H1 (cell line): ENCODE results near the gene TPSG1. TPM values are rescaled to one million over a fixed set of nuclear protein-coding genes. Genes with fewer than 3 reads are reported as not detected.

ENCODE experiments used
- CTCF ChIA-PET: fragments of 300-600 bp; sonication (Branson Sonifier 250); formaldehyde crosslinking; loops from one replicate; lab custom pipeline; 2021; ENCODE audit not compliant: partially characterized antibody; lab: Charles Lee
- POLR2A ChIA-PET: fragments of 300-600 bp; sonication (Branson Sonifier 250); formaldehyde crosslinking; loops from one replicate; lab custom pipeline; 2021; ENCODE audit warnings: inconsistent platforms; ENCODE audit not compliant: partially characterized antibody; lab: Charles Lee
- DNase-seq, 2 experiments: peaks; one replicate each; pipeline versions ENCODE4 v3.0.0 to v3.0.0-alpha.2; 2010 to 2022; ENCODE audit warnings: low spot score in 2 of 2, low read depth in 1 of 2, mixed read lengths in 1 of 2
- FAIRE-seq: peaks from 2 replicates; lab custom pipeline; 2011; peaks lifted over from hg19 to GRCh38; lab: Jason Lieb, UNC
- H2AFZ ChIP-seq: 2 replicates; pipeline ENCODE4 v1.8.1; 2012; ENCODE audit warnings: low read length, inconsistent platforms
- H2AK5ac ChIP-seq: 2 replicates; pipeline ENCODE4 v1.6.1; 2013; ENCODE audit warnings: low read depth, low read length
- H2BK120ac ChIP-seq: replicated peaks from 2 replicates; pipeline ENCODE3; 2013; ENCODE audit warnings: low read depth, low read length, inconsistent platforms
- H2BK12ac ChIP-seq: 2 replicates; pipeline ENCODE4 v1.6.1; 2013; ENCODE audit warnings: low read depth, low read length
- H2BK15ac ChIP-seq: 2 replicates; pipeline ENCODE4 v1.6.1; 2013; ENCODE audit warnings: low read length
- H2BK20ac ChIP-seq: 2 replicates; pipeline ENCODE4 v1.6.1; 2013; ENCODE audit warnings: low read length
- H2BK5ac ChIP-seq: 2 replicates; pipeline ENCODE4 v1.6.1; 2013; ENCODE audit warnings: low read depth, low read length
- H3K14ac ChIP-seq: 2 replicates; pipeline ENCODE4 v1.6.1; 2013; ENCODE audit warnings: inconsistent platforms; ENCODE audit not compliant: insufficient read length
- H3K18ac ChIP-seq: 2 replicates; pipeline ENCODE4 v1.6.1; 2013; ENCODE audit warnings: low read length; ENCODE audit errors: extremely low read depth
- H3K23ac ChIP-seq: 2 replicates; pipeline ENCODE4 v1.6.1; 2013; ENCODE audit warnings: inconsistent platforms; ENCODE audit not compliant: insufficient read length
- H3K23me2 ChIP-seq: 2 replicates; pipeline ENCODE4 v1.6.1; 2013; ENCODE audit warnings: low read depth, low read length
- H3K27ac ChIP-seq: 2 replicates; pipeline ENCODE4 v1.6.1; 2011; ENCODE audit warnings: low read depth, low read length, inconsistent platforms
- H3K27me3 ChIP-seq, 4 experiments: replicated peaks in 1 of 4; 1 replicate in 1 of 4; 2 replicates in 3 of 4; pipeline versions ENCODE4 v1.6.1 to v1.8.1; 2011 to 2013; ENCODE audit warnings: low read length in 3 of 4, mild to moderate bottlenecking in 3 of 4, inconsistent platforms in 2 of 4, mixed read lengths in 2 of 4, moderate library complexity in 1 of 4; ENCODE audit not compliant: control insufficient read depth in 3 of 4, insufficient read depth in 3 of 4; ENCODE audit errors: extremely low read depth in 1 of 4
- H3K36me3 ChIP-seq, 4 experiments: 2 replicates each; pipeline versions ENCODE4 v1.6.1 to v1.8.1; 2011 to 2013; ENCODE audit warnings: mild to moderate bottlenecking in 4 of 4, low read length in 3 of 4, moderate library complexity in 2 of 4, control low read depth in 1 of 4, inconsistent platforms in 1 of 4; ENCODE audit not compliant: insufficient read depth in 4 of 4, control insufficient read depth in 2 of 4
- H3K4ac ChIP-seq: replicated peaks from 2 replicates; pipeline ENCODE3; 2013; ENCODE audit warnings: low read length, low read depth, mixed read lengths, inconsistent platforms; ENCODE audit not compliant: insufficient read length
- H3K4me1 ChIP-seq, 4 experiments: replicated peaks in 1 of 4; 1 replicate in 1 of 4; 2 replicates in 3 of 4; pipeline versions ENCODE4 v1.6.1 to v1.8.1; 2011 to 2013; ENCODE audit warnings: low read length in 3 of 4, inconsistent platforms in 2 of 4, mixed read lengths in 1 of 4; ENCODE audit not compliant: insufficient read depth in 4 of 4, control insufficient read depth in 3 of 4
- H3K4me2 ChIP-seq, 2 experiments: 2 replicates each; pipeline versions ENCODE4 v1.6.1 to v1.8.1; 2011 to 2013; ENCODE audit warnings: low read depth in 2 of 2, low read length in 2 of 2, control low read depth in 1 of 2, inconsistent platforms in 1 of 2, mild to moderate bottlenecking in 1 of 2; ENCODE audit not compliant: insufficient read depth in 1 of 2
- H3K4me3 ChIP-seq, 4 experiments: fragments of 200-600, 300-600 bp in 1 of 4; sonication (generic), shearing (Covaris generic), sonication (Bioruptor Twin) in 1 of 4; 2 replicates each; pipeline versions ENCODE4 v1.5.1 to v1.8.1; 2011 to 2016; ENCODE audit warnings: low read length in 4 of 4, low read depth in 3 of 4, control low read depth in 2 of 4, inconsistent platforms in 2 of 4, mild to moderate bottlenecking in 2 of 4, mixed read lengths in 1 of 4, moderate library complexity in 1 of 4; ENCODE audit not compliant: insufficient read depth in 2 of 4; ENCODE audit errors: extremely low read depth in 1 of 4
- H3K56ac ChIP-seq: replicated peaks from 2 replicates; pipeline ENCODE3; 2013; ENCODE audit warnings: low read depth, mild to moderate bottlenecking, mixed read lengths, low read length, inconsistent platforms; ENCODE audit not compliant: insufficient read length
- H3K79me1 ChIP-seq: 2 replicates; pipeline ENCODE4 v1.6.1; 2013; ENCODE audit warnings: low read depth, low read length, control low read depth
- H3K79me2 ChIP-seq, 2 experiments: 2 replicates each; pipeline versions ENCODE4 v1.6.1 to v1.8.1; 2012 to 2013; ENCODE audit warnings: low read length in 2 of 2, mild to moderate bottlenecking in 2 of 2, inconsistent platforms in 1 of 2; ENCODE audit not compliant: insufficient read depth in 2 of 2, control insufficient read depth in 1 of 2
- H3K9ac ChIP-seq, 4 experiments: replicated peaks in 1 of 4; 1 replicate in 1 of 4; 2 replicates in 3 of 4; pipeline versions ENCODE4 v1.6.1 to v1.8.1; 2011 to 2013; ENCODE audit warnings: low read depth in 3 of 4, low read length in 3 of 4, control low read depth in 2 of 4, mild to moderate bottlenecking in 2 of 4, moderate library complexity in 2 of 4, inconsistent platforms in 1 of 4; ENCODE audit errors: extremely low read depth in 1 of 4
- H3K9me3 ChIP-seq, 2 experiments: 2 replicates each; pipeline versions ENCODE4 v1.6.1 to v1.8.1; 2012 to 2013; ENCODE audit warnings: mild to moderate bottlenecking in 2 of 2, moderate library complexity in 2 of 2, control low read depth in 1 of 2, inconsistent platforms in 1 of 2, low read depth in 1 of 2, low read length in 1 of 2, mixed read lengths in 1 of 2; ENCODE audit not compliant: insufficient read depth in 2 of 2
- H4K20me1 ChIP-seq, 2 experiments: replicated peaks in 1 of 2; 2 replicates each; pipeline versions ENCODE3 to v1.8.1; 2011 to 2013; ENCODE audit warnings: inconsistent platforms in 2 of 2, low read length in 2 of 2, mild to moderate bottlenecking in 1 of 2; ENCODE audit not compliant: insufficient read depth in 2 of 2, control insufficient read depth in 1 of 2
- H4K5ac ChIP-seq: 2 replicates; pipeline ENCODE4 v1.6.1; 2013; ENCODE audit warnings: low read length, low read depth, mixed read lengths, inconsistent platforms; ENCODE audit not compliant: insufficient read length
- H4K8ac ChIP-seq: 2 replicates; pipeline ENCODE4 v1.8.0; 2013; ENCODE audit warnings: mild to moderate bottlenecking, moderate library complexity, low read length, inconsistent platforms; ENCODE audit not compliant: insufficient read depth; ENCODE audit errors: extremely low read depth
- H4K91ac ChIP-seq: replicated peaks from 2 replicates; pipeline ENCODE3; 2013; ENCODE audit warnings: low read length, mixed read lengths, inconsistent platforms; ENCODE audit not compliant: insufficient read length
- ASH2L ChIP-seq: fragments of 200-600, 300-600 bp; sonication (generic); IDR thresholded peaks from one replicate; pipeline ENCODE4 v1.7.1; 2017; ENCODE audit warnings: low read length
- CHD1 ChIP-seq: IDR thresholded peaks from 2 replicates; pipeline ENCODE4 v1.6.1; 2012; ENCODE audit warnings: low read depth, low read length, improper control_type of control experiment
- CREB1 ChIP-seq: IDR thresholded peaks from 2 replicates; pipeline ENCODE4 v1.6.1; 2012; ENCODE audit warnings: inconsistent platforms
- EZH2 ChIP-seq: fragments of 200-600 bp; sonication (generic); IDR thresholded peaks from 2 replicates; pipeline ENCODE4 v1.7.1; 2012; ENCODE audit warnings: low read depth, mild to moderate bottlenecking, moderate library complexity, low read length, inconsistent platforms; ENCODE audit not compliant: severe bottlenecking
- KDM4A ChIP-seq: IDR thresholded peaks from one replicate; pipeline ENCODE4 v1.7.1; 2012; ENCODE audit warnings: low read depth, mild to moderate bottlenecking, moderate library complexity, low read length, inconsistent platforms; ENCODE audit not compliant: severe bottlenecking
- NANOG ChIP-seq: IDR thresholded peaks from 2 replicates; pipeline ENCODE4 v1.6.1; 2011; ENCODE audit warnings: low read length, low read depth, mild to moderate bottlenecking, inconsistent platforms; ENCODE audit not compliant: insufficient read depth, poor library complexity, severe bottlenecking
- POLR2AphosphoS5 ChIP-seq: IDR thresholded peaks from 2 replicates; pipeline ENCODE4 v1.6.1; 2011; ENCODE audit warnings: low read depth, low read length
- SP2 ChIP-seq: IDR thresholded peaks from 2 replicates; pipeline ENCODE4 v1.6.1; 2012; ENCODE audit warnings: mild to moderate bottlenecking, low read length, inconsistent platforms
- SP4 ChIP-seq: IDR thresholded peaks from 2 replicates; pipeline ENCODE4 v1.6.1; 2012; ENCODE audit warnings: low read length, inconsistent platforms
- ZNF274 ChIP-seq: IDR thresholded peaks from 2 replicates; pipeline ENCODE4 v1.7.0; 2012; ENCODE audit warnings: low read length, borderline replicate concordance; ENCODE audit errors: extremely low read depth
- WGBS, 2 experiments: shearing (Covaris generic) in 1 of 2; methylation state at CpG; one replicate each; pipeline versions ENCODE4 v1.1.6 to v1.1.7; 2013 to 2015; ENCODE audit warnings: low lambda C conversion rate in 2 of 2, mixed read lengths in 2 of 2, inconsistent platforms in 1 of 2, low coverage in 1 of 2, missing lambda C conversion rate in 1 of 2; ENCODE audit not compliant: insufficient replicate concordance in 2 of 2, insufficient coverage in 1 of 2, insufficient read length in 1 of 2; ENCODE audit errors: extremely low coverage in 1 of 2, missing lambda C conversion rate in 1 of 2; 5-methylcytosine and 5-hydroxymethylcytosine counted together
- polyA plus RNA-seq, 7 experiments: library from polyadenylated mRNA; depleted of rRNA in 3 of 7; stranded (reverse) in 5 of 7; unstranded in 2 of 7; fragments of >200 nt in 5 of 7; fragments of 200-250 nt in 2 of 7; gene quantifications; 1 replicate in 5 of 7; 2 replicates in 1 of 7; 4 replicates in 1 of 7; pipeline versions ENCODE4 v1.2.1 to v1.2.3, GENCODE V29; 2011 to 2013; ENCODE audit warnings: missing spikeins in 2 of 7, mixed read lengths in 2 of 7
- total RNA-seq: library from RNA; stranded (reverse); fragmentation: NEBNext Ultra II Directional; extraction: Animal tissue kit (Norgen Biotek cat#: 25700); gene quantifications from 2 replicates; pipeline ENCODE4 v1.2.1, GENCODE V29; 2021

TPSG1 gene
- total and polyA plus RNA-seq, 2 of the 8 experiments (the other 6 are each of a cell fraction or from before 2014, with no cell fraction given) = not detected

DNA sequence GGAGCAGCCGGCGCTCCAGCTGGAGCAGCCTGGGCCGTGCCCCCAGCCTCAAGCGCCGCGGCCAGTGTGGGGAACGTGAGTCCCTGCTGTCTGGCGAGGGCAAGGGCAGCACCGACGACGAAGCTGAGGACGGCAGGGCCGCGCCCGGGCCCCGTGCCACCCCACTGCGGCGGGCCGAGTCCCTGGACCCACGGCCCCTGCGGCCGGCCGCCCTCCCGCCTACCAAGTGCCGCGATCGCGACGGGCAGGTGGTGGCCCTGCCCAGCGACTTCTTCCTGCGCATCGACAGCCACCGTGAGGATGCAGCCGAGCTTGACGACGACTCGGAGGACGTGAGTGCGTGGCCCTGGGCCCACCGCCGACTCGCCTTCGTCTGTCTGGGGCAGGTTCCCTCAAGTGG, 16.0 kb downstream of the TPSG1 start:
- Histone ChIP-seq H3K23ac (no peak overlapping the region), H3K27ac (no peak overlapping the region), H2BK15ac (no peak overlapping the region), H2AFZ (no peak overlapping the region), H4K91ac (no peak overlapping the region), H3K4ac (no peak overlapping the region), H2BK5ac (no peak overlapping the region), H3K23me2 (no peaks in the 10 kb centered on the region), H3K4me2 (no peak overlapping the region), H3K9me3 (no peaks in the 10 kb centered on the region), H3K79me1 (no peaks in the 10 kb centered on the region), H3K9ac (no peak overlapping the region), H3K36me3 (peaks cover 1 to 45% (median 3%) of the 10 kb centered on the region in 4 experiments; a peak in 4 of 8 replicates), H3K18ac (no peak overlapping the region), H4K8ac (no peak overlapping the region; the same call in 1 of the 2 replicates), H3K56ac (no peak overlapping the region), H2BK12ac (no peak overlapping the region), H2BK120ac (no peak overlapping the region), H2AK5ac (no peak overlapping the region), H3K4me1 (no peaks in the 10 kb centered on the region), H3K14ac (no peak overlapping the region), H3K4me3 (no peak overlapping the region), H2BK20ac (no peak overlapping the region), H3K79me2 (no peaks in the 10 kb centered on the region), H4K20me1 (peaks cover 2 to 11% of the 10 kb centered on the region in 2 experiments), H3K27me3 (no peaks in the 10 kb centered on the region), H4K5ac (no peak overlapping the region)
- DNase-seq (no peak), FAIRE-seq (no peak)
- POLR2A ChIA-PET = interaction anchor here (0.7 to 1.8 kb wide), 2 partner anchors 14 to 405 kb away, joined by 4 read pairs; no protein-coding TSS in a partner anchor
- WGBS, 2 experiments = 95% methylated on average over 31 of the region's 43 CpGs; no CpG with 5 or more reads in 1 of the 2 experiments
- CTCF ChIA-PET = interaction anchor here (1.7 kb wide), 1 partner anchor 10 kb away, joined by 6 read pairs; no protein-coding TSS in a partner anchor
- no peak for TF ChIP-seq ZNF274
- TF ChIP-seq ASH2L = no peak
- no peak for TF ChIP-seq POLR2AphosphoS5
- TF ChIP-seq CHD1 = no peak
- no peak for TF ChIP-seq SP4
- TF ChIP-seq CREB1 = no peak
- TF ChIP-seq EZH2 = no peak
- no peak for TF ChIP-seq NANOG
- no peak for TF ChIP-seq KDM4A
- TF ChIP-seq SP2 = no peak
